Measurements from ENCODE around the gene FAM20C. TPM values are rescaled to one million over a fixed set of nuclear protein-coding genes. Genes with fewer than 3 reads are reported as not detected.
"Not testable (repeated sequence)": the region's sequence is repeated elsewhere in the genome, so short reads cannot be mapped to it uniquely, and the experiment has no call there.

Gene FAM20C
- total and polyA plus RNA-seq, 7 donors, result 15.6 to 47.6 (median 28.1) TPM

GRCh38 chr7:181738-182137 lies 10.6 kb upstream of the FAM20C start:
- H3K36me3 ChIP-seq (ENCODE audit: insufficient read depth in 1 of 2, low read depth in 1 of 2), result no peaks in the 10 kb centered on the region

GRCh38 chr7:182502-182901 lies 9.9 kb upstream of the FAM20C start:
- 76 to 88% (median 79%) methylated on average over 2 to 3 of the region's 11 CpGs for WGBS, 3 donors
- H3K9me3 ChIP-seq; H3K4me3 ChIP-seq; intact Hi-C loops (cut with DNase I); H3K27ac ChIP-seq; ATAC-seq; DNase-seq; H3K27me3 ChIP-seq (ENCODE audit: insufficient read depth in 3 of 3, low read length in 2 of 3); H3K36me3 ChIP-seq (ENCODE audit: insufficient read depth in 1 of 2, low read depth in 1 of 2): not testable (repeated sequence)
- peaks cover 27% of the 10 kb centered on the region for H3K4me1 ChIP-seq

More at GRCh38 chr7:181738-182137, 10.6 kb upstream of the FAM20C start:
- H3K4me1 ChIP-seq, result peaks cover 19% of the 10 kb centered on the region
- TF ChIP-seq CTCF (IDR thresholded peaks at IDR 0.05), result no peak
- intact Hi-C loops (cut with DNase I), result no loop called here
- H3K9me3 ChIP-seq, result no peaks in the 10 kb centered on the region
- ATAC-seq (no peak), DNase-seq (no peak)
- no peak overlapping the region for H3K27ac ChIP-seq
- H3K27me3 ChIP-seq (ENCODE audit: insufficient read depth in 3 of 3, low read length in 2 of 3), result no peaks in the 10 kb centered on the region
- 92 to 94% (median 93%) methylated on average over 16 of the region's 16 CpGs for WGBS, 3 donors
- H3K4me3 ChIP-seq, result no peak overlapping the region

GRCh38 chr7:183496-184292 lies 8.7 kb upstream of the FAM20C start:
- ATAC-seq (peak in 1 of 4 donors; percentile 0), DNase-seq (no peak)
- Histone ChIP-seq H3K27ac (peak overlapping the region; percentile 50), H3K9me3 (no peaks in the 10 kb centered on the region), H3K36me3 (ENCODE audit: insufficient read depth in 1 of 2, low read depth in 1 of 2) (no peaks in the 10 kb centered on the region), H3K4me3 (no peak overlapping the region), H3K4me1 (peaks cover 28% of the 10 kb centered on the region), H3K27me3 (ENCODE audit: insufficient read depth in 3 of 3, low read length in 2 of 3) (no peaks in the 10 kb centered on the region)
- intact Hi-C loops (cut with DNase I), result no loop called here
- TF ChIP-seq CTCF (IDR thresholded peaks at IDR 0.05), result no peak
- 74 to 85% (median 83%) methylated on average over 30 of the region's 30 CpGs for WGBS, 3 donors

- Histone ChIP-seq H3K4me3 (no peak overlapping the region), H3K9me3 (no peaks in the 10 kb centered on the region), H3K27ac (peak overlapping the region; percentile 50), H3K36me3 (ENCODE audit: insufficient read depth in 1 of 2, low read depth in 1 of 2) (no peaks in the 10 kb centered on the region), H3K4me1 (peaks cover 28% of the 10 kb centered on the region), H3K27me3 (ENCODE audit: insufficient read depth in 3 of 3, low read length in 2 of 3) (no peaks in the 10 kb centered on the region)
- no peak for TF ChIP-seq CTCF (IDR thresholded peaks at IDR 0.05)
- DNase-seq (peak in 1 of 2 donors; percentile 80), ATAC-seq (peak; percentile 45 to 74 (median 56))
- intact Hi-C loops (cut with DNase I), result no loop called here
- WGBS, 3 donors, result 40 to 53% (median 41%) methylated on average over 25 to 27 of the region's 27 CpGs
These were observed 7.8 kb upstream of the FAM20C start for GRCh38 chr7:184294-185264.

Measured in psoas muscle (tissue), 8 donors.